ENCODE data around the gene NFAT5. TPM values are rescaled to one million over a fixed set of nuclear protein-coding genes. Genes with fewer than 3 reads are reported as not detected.
"Not testable (repeated sequence)": the region's sequence is repeated elsewhere in the genome, so short reads cannot be mapped to it uniquely, and the experiment has no call there.

NFAT5 gene
- total RNA-seq, 1 donor from 2014 or later: 48.3 TPM

DNA sequence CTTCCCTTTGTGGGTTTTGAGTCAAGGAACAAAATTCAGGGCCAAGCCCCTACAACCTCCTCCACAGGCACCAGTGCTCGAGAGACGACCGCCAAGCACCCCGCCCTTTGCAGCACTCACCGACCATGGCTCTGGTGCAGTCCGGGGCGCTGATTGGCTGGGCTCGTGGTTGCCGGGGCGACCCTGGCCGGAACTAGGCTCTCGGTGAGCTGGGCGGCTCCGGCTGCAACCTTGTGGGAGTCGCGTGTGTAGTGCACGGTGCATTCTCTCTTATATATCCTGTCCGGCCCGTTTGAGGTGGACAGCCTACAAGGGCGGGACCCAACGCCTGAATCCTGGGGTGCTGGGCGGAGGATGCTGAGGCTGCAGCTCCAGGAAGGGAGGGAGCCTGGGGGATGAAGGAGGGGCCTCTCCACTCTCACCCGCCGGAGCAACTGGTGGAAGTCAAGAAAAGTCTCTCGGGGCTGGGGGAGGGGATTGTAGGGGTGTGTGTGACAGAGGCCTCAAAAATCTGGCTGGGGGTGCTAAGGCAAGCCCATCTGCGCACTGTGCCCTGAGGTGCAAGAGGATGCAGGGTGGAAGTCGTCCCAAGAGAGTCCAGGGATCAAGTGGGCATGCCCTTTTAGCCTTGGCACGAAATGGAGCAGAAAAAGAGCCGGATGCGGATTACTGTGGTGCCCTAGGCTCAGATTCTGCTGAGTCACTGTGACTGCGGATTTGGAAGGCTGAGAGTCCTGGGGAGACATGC lies 160.7 kb downstream of the NFAT5 start, which contains the start of gene NQO1:
TSS of gene NQO1 (minus strand) at position 248 of the 748 bp plus-strand sequence. CDS start at position 127, 121 bp downstream.
- H3K4me1 Mint-ChIP-seq: peaks cover 29% of the 10 kb centered on the region
- ChIA-PET CTCF (interaction anchor here (0.7 to 2.3 kb wide), 3 partner anchors 17 to 330 kb away, joined by 3 to 12 read pairs (median 8); partner anchors contain the start of gene NOB1), POLR2A (interaction anchor here (0.5 to 2.6 kb wide), 9 partner anchors 9 to 409 kb away, joined by 3 to 38 read pairs (median 7); partner anchors contain the start of gene NOB1)
- peak within 1 kb of the TSS; percentile 94 for H3K27ac Mint-ChIP-seq
- no peaks in the 10 kb centered on the region for H3K36me3 Mint-ChIP-seq (ENCODE audit: low read depth)
- ATAC-seq (ENCODE audit: low read depth) (peak; percentile 99), DNase-seq (peak; percentile 81)
- TF ChIP-seq, protein P1, sequence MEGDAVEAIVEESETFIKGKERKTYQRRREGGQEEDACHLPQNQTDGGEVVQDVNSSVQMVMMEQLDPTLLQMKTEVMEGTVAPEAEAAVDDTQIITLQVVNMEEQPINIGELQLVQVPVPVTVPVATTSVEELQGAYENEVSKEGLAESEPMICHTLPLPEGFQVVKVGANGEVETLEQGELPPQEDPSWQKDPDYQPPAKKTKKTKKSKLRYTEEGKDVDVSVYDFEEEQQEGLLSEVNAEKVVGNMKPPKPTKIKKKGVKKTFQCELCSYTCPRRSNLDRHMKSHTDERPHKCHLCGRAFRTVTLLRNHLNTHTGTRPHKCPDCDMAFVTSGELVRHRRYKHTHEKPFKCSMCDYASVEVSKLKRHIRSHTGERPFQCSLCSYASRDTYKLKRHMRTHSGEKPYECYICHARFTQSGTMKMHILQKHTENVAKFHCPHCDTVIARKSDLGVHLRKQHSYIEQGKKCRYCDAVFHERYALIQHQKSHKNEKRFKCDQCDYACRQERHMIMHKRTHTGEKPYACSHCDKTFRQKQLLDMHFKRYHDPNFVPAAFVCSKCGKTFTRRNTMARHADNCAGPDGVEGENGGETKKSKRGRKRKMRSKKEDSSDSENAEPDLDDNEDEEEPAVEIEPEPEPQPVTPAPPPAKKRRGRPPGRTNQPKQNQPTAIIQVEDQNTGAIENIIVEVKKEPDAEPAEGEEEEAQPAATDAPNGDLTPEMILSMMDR (IDR thresholded peaks at IDR 0.05): no peak
- no peaks in the 10 kb centered on the region for H3K27me3 Mint-ChIP-seq
- H3K9me3 Mint-ChIP-seq: no peaks in the 10 kb centered on the region
- peak within 1 kb of the TSS; percentile 95 for H3K4me3 Mint-ChIP-seq
- intact Hi-C loops (cut with micrococcal nuclease): loop anchor here (1.0 to 10.0 kb wide), 2 partner anchors 29 to 542 kb away; partner anchors contain the start of gene SNTB2

DNA sequence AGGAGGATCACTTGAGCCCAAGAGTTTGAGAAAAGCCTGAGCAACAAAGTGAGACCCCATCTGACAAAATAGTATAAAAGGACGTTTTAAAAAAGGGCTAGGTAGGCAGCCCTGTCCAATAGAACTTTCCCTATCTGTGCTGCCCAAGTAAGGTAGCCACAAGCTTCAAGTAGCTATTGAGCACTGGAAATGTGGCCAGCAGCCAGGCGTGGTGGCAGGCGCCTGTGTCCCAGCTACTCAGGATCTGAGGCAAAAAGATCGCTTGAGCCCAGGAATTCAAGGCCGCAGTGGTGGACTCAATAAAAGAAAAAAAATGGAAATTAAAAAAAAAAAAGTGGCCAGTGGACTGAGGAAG lies 162.1 kb downstream of the NFAT5 start:
- CTCF ChIA-PET: interaction anchor here (1.7 kb wide), 1 partner anchor 19 kb away, joined by 5 read pairs; no protein-coding TSS in a partner anchor
- intact Hi-C loops (cut with micrococcal nuclease): loop anchor here (10.0 kb wide), 1 partner anchor 543 kb away; the partner anchor contains the start of gene SNTB2
- Mint-ChIP-seq H3K36me3 (ENCODE audit: low read depth) (no peaks in the 10 kb centered on the region), H3K9me3 (no peaks in the 10 kb centered on the region), H3K27ac (no peak overlapping the region), H3K27me3 (no peaks in the 10 kb centered on the region), H3K4me3 (peak overlapping the region; percentile 44), H3K4me1 (peaks cover 24% of the 10 kb centered on the region)
- POLR2A ChIA-PET: interaction anchor here (0.7 to 2.6 kb wide), 3 partner anchors 26 to 308 kb away, joined by 6 to 38 read pairs (median 8); partner anchors contain the start of gene NOB1
- ATAC-seq (ENCODE audit: low read depth) (no peak), DNase-seq (no peak)
- TF ChIP-seq, protein P1 (IDR thresholded peaks at IDR 0.05): no peak

DNA sequence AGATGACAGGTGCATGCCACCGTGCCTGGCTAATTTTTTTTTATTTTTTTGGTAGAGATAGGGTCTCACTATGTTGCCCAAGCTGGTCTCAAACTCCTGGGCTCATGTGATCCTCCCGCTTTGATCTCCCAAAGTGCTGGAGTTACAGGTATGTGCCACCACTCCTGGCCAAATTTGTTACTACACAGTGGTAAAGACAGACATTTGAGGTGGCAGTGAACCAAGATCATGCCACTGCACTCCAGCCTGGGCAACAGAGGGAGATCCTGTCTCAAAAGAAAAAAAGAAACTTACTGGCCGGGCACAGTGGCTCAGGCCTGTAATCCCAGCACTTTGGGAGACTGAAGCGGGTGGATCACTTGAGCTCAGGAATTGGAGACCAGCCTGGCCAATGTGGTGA lies 163.3 kb downstream of the NFAT5 start:
- intact Hi-C loops (cut with micrococcal nuclease): loop anchor here (10.0 kb wide), 1 partner anchor 544 kb away; the partner anchor contains the start of gene SNTB2
- DNase-seq; H3K27me3 Mint-ChIP-seq; H3K9me3 Mint-ChIP-seq; H3K36me3 Mint-ChIP-seq (ENCODE audit: low read depth); H3K27ac Mint-ChIP-seq; CTCF ChIA-PET; ATAC-seq (ENCODE audit: low read depth); H3K4me3 Mint-ChIP-seq: not testable (repeated sequence)
- POLR2A ChIA-PET: interaction anchor here (1.2 kb wide), 1 partner anchor 25 kb away, joined by 3 read pairs; no protein-coding TSS in a partner anchor
- H3K4me1 Mint-ChIP-seq: peaks cover 24% of the 10 kb centered on the region

DNA sequence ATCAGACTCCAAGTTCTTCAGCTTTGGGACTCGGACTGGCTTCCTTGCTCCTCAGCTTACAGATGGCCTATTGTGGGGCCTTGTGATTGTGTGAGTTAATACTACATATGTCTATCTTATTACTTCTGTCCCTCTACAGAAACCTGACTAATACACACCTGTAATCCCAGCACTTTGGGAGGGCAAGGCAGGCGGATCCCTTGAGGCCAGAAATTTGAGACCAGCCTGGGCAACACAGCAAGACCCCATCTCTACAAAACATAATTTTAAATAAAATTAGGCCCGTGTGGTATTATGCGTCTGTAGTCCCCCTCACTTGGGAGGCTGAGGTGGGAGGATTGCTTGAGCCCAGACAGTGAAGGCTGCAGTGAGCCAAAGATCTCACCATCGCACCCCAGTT lies 165.5 kb downstream of the NFAT5 start:
- POLR2A ChIA-PET: interaction anchor here (0.7 kb wide), 1 partner anchor 10 kb away, joined by 4 read pairs; no protein-coding TSS in a partner anchor
- H3K27ac Mint-ChIP-seq; DNase-seq; H3K9me3 Mint-ChIP-seq; H3K4me3 Mint-ChIP-seq; H3K27me3 Mint-ChIP-seq; ATAC-seq (ENCODE audit: low read depth); H3K36me3 Mint-ChIP-seq (ENCODE audit: low read depth); intact Hi-C loops (cut with micrococcal nuclease): not testable (repeated sequence)
- H3K4me1 Mint-ChIP-seq: peaks cover 11% of the 10 kb centered on the region
- CTCF ChIA-PET: interaction anchor here (0.7 kb wide), 1 partner anchor 10 kb away, joined by 4 read pairs; no protein-coding TSS in a partner anchor

DNA sequence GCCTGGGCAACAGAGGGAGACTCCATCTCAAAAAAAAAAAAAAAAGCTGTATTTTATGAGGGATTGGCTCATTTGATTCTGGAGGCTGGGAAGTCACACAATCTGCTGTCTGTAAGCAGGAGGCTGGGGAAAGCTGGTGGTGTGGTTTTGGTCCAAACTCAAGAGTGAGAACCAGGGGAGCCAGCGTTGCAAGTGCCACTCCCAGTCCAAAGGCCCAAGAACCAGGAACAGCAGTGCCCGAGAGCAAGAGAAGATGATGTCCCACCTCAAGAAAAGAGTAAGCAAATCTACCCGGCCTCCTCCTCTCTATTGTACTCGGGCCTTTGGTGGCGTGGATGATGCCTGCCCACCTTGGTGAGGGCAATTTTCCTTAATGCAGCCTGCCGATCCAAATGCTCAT lies 166.3 kb downstream of the NFAT5 start:
- intact Hi-C loops (cut with micrococcal nuclease): no loop called here
- no peaks in the 10 kb centered on the region for H3K9me3 Mint-ChIP-seq
- H3K4me3 Mint-ChIP-seq: no peak overlapping the region
- POLR2A ChIA-PET: interaction anchor here (0.7 kb wide), 1 partner anchor 11 kb away, joined by 10 read pairs; no protein-coding TSS in a partner anchor
- H3K27ac Mint-ChIP-seq: no peak overlapping the region
- no peak for ATAC-seq (ENCODE audit: low read depth)
- CTCF ChIA-PET: interaction anchor here (0.7 kb wide), 1 partner anchor 9 kb away, joined by 4 read pairs; no protein-coding TSS in a partner anchor
- DNase-seq: no peak
- H3K36me3 Mint-ChIP-seq (ENCODE audit: low read depth): no peaks in the 10 kb centered on the region
- H3K4me1 Mint-ChIP-seq: peaks cover 3% of the 10 kb centered on the region
- H3K27me3 Mint-ChIP-seq: no peaks in the 10 kb centered on the region
- TF ChIP-seq, protein P1 (IDR thresholded peaks at IDR 0.05): no peak

Measured in activated B cell treated with CpG ODN at 0.5 μM for 24 hours (primary cell).